CD4-positive, alpha-beta T cell treated with Interferon alpha-2 for 1 hour (primary cell): Measurements from ENCODE around the gene SPEN.
A peak's percentile ranks its signal among the peaks of the same experiment; 100 is the strongest.
"Not testable (repeated sequence)": the region's sequence is repeated elsewhere in the genome, so short reads cannot be mapped to it uniquely, and the experiment has no call there.

Experiments used
- DNase-seq, 2 donors: peaks; one replicate each; pipeline ENCODE4 v3.0.0-alpha.2; 2020 to 2022

Gene SPEN

GRCh38 chr1:15858672-15859372 is 11.3 kb downstream of the SPEN start:
- DNase-seq = no peak

GRCh38 chr1:15863156-15863901 is 15.8 kb downstream of the SPEN start:
- DNase-seq = no peak

- DNase-seq = no peak
These were observed 19.3 kb downstream of the SPEN start for GRCh38 chr1:15866721-15867201.

- no peak for DNase-seq
These were observed 19.8 kb downstream of the SPEN start for GRCh38 chr1:15867288-15867687.

GRCh38 chr1:15869413-15869812 is 21.9 kb downstream of the SPEN start:
- no peak for DNase-seq

- DNase-seq = no peak
These were observed 22.9 kb downstream of the SPEN start for GRCh38 chr1:15870421-15870820.

GRCh38 chr1:15874471-15874870 is 27.0 kb downstream of the SPEN start:
- DNase-seq = no peak

- DNase-seq = no peak
These were observed 29.0 kb downstream of the SPEN start for GRCh38 chr1:15876357-15877055.

- no peak for DNase-seq
These were observed 34.5 kb downstream of the SPEN start for GRCh38 chr1:15881961-15882360.

- DNase-seq = no peak
These were observed 35.2 kb downstream of the SPEN start for GRCh38 chr1:15882665-15883064.

GRCh38 chr1:15883326-15883725 is 35.8 kb downstream of the SPEN start:
- no peak for DNase-seq

- DNase-seq = no peak
These were observed 37.0 kb downstream of the SPEN start for GRCh38 chr1:15884477-15884876.

- DNase-seq = no peak
These were observed 37.8 kb downstream of the SPEN start for GRCh38 chr1:15885269-15885668.

- DNase-seq = peak; percentile 38 to 72
These were observed 38.4 kb downstream of the SPEN start for GRCh38 chr1:15885701-15886610.

- no peak for DNase-seq
These were observed 39.2 kb downstream of the SPEN start for GRCh38 chr1:15886611-15887167.

- not testable (repeated sequence) for DNase-seq
These were observed 45.5 kb downstream of the SPEN start for GRCh38 chr1:15892857-15893599.

- no peak for DNase-seq
These were observed 47.7 kb downstream of the SPEN start for GRCh38 chr1:15895233-15895632.

- DNase-seq = not testable (repeated sequence)
These were observed 49.5 kb downstream of the SPEN start for GRCh38 chr1:15896841-15897610.

GRCh38 chr1:15899266-15899665 is 51.8 kb downstream of the SPEN start:
- no peak for DNase-seq

- no peak for DNase-seq
These were observed 53.3 kb downstream of the SPEN start for GRCh38 chr1:15900662-15901279.
